ENCODE measurements around the gene WDR74.

DNA sequence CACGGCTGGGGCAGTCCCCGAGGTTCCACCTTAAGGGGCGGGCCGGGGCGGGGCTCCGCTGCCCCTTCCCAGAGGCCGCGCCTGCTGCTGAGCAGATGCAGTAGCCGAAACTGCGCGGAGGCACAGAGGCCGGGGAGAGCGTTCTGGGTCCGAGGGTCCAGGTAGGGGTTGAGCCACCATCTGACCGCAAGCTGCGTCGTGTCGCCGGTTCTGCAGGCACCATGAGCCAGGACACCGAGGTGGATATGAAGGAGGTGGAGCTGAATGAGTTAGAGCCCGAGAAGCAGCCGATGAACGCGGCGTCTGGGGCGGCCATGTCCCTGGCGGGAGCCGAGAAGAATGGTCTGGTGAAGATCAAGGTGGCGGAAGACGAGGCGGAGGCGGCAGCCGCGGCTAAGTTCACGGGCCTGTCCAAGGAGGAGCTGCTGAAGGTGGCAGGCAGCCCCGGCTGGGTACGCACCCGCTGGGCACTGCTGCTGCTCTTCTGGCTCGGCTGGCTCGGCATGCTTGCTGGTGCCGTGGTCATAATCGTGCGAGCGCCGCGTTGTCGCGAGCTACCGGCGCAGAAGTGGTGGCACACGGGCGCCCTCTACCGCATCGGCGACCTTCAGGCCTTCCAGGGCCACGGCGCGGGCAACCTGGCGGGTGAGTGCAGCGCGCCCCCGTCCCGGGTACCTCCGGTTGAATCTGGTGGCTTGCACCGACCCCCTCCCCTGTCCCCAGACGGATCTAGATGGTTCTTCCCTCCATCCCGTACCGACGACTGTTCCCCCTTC, 41.6 kb upstream of the WDR74 start, which contains the start of gene SLC3A2:
- TF ChIP-seq POLR2A (IDR thresholded peaks at IDR 0.05; ENCODE audit: low read depth, low read length) (peak; percentile 98), TAF1 (IDR thresholded peaks at IDR 0.05; ENCODE audit: low read depth, low read length) (peak; percentile 94), POLR2AphosphoS5 (IDR thresholded peaks at IDR 0.05; ENCODE audit: low read depth, low read length) (peak; percentile 97), POU2F2 (IDR thresholded peaks at IDR 0.05; ENCODE audit: low read depth, low read length) (peak; percentile 81), SPI1 (IDR thresholded peaks at IDR 0.05; ENCODE audit: low read depth, low read length) (no peak)

Measured in GM12891 (cell line).